Measurements from ENCODE around the gene ASTN2.

The ASTN2 gene

DNA sequence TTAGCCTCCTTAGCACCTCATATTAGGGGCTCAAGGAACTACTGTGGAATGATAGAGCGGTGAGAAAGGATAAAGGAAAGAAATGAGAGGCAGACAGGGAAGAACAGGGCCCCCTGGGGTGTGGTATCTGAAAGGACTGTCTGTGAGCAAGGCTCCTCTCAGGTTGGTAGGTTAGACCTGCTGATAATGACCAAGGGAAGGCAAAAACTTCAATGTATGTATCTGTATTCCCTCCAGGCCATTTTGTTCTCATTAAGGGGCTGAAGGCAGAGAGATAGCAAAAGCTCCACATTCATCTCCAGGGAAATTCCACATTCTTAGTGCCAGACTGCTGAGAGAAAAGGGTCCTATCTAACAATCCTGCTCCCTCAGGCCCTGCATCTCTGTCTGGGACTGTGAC is 699.1 kb downstream of the ASTN2 start:
- no peaks in the 10 kb centered on the region for H3K79me2 ChIP-seq (ENCODE audit: insufficient read depth, low read length)
- no peak overlapping the region for H3K4me3 ChIP-seq (ENCODE audit: low read depth, low read length, poor library complexity, severe bottlenecking)
- no peak overlapping the region for H3K4me2 ChIP-seq (ENCODE audit: low read length)
- no peaks in the 10 kb centered on the region for H3K36me3 ChIP-seq (ENCODE audit: insufficient read depth, low read length)
- H3K9me2 ChIP-seq (ENCODE audit: low read depth, low read length) = no peaks in the 10 kb centered on the region
- H3K9me3 ChIP-seq (ENCODE audit: low read length) = no peaks in the 10 kb centered on the region
- no peaks in the 10 kb centered on the region for H3K4me1 ChIP-seq (ENCODE audit: insufficient read depth, low read length, severe bottlenecking)
- H3F3A ChIP-seq (ENCODE audit: insufficient read depth, low read length) = no peaks in the 10 kb centered on the region
- no peak overlapping the region for H3K9ac ChIP-seq (ENCODE audit: low read length)
- no peak overlapping the region for H2AFZ ChIP-seq (ENCODE audit: low read length)
- no peaks in the 10 kb centered on the region for H3K27me3 ChIP-seq (ENCODE audit: insufficient read depth, low read length)
- H3K27ac ChIP-seq (ENCODE audit: low read depth, low read length, poor library complexity, severe bottlenecking) = no peak overlapping the region
- TF ChIP-seq, protein P1, sequence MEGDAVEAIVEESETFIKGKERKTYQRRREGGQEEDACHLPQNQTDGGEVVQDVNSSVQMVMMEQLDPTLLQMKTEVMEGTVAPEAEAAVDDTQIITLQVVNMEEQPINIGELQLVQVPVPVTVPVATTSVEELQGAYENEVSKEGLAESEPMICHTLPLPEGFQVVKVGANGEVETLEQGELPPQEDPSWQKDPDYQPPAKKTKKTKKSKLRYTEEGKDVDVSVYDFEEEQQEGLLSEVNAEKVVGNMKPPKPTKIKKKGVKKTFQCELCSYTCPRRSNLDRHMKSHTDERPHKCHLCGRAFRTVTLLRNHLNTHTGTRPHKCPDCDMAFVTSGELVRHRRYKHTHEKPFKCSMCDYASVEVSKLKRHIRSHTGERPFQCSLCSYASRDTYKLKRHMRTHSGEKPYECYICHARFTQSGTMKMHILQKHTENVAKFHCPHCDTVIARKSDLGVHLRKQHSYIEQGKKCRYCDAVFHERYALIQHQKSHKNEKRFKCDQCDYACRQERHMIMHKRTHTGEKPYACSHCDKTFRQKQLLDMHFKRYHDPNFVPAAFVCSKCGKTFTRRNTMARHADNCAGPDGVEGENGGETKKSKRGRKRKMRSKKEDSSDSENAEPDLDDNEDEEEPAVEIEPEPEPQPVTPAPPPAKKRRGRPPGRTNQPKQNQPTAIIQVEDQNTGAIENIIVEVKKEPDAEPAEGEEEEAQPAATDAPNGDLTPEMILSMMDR (IDR thresholded peaks at IDR 0.05; ENCODE audit: low read length) = no peak
- no peak for TF ChIP-seq EZH2 (IDR thresholded peaks at IDR 0.05; ENCODE audit: borderline replicate concordance, low read length)
- no peaks in the 10 kb centered on the region for H4K20me1 ChIP-seq (ENCODE audit: insufficient read depth, low read length)

DNA sequence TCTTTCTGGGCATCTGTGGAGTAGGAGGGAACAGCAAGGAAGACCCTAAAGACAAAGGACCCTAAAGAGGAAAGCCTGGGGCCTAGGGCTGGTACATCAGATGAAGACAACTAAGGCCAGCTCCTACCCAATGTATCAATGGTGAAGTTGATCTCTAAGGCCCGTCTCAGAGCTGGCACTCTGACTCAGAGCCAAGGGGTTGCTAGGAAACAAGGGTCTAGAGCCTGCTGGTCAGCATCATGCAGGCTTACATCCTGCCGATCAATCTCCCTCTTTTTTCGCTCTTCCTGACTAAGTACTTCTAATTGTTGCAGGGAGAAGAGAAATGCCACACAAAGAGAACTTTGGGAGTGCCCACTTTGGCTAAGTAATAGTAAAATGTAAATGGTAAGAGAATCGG is 701.6 kb downstream of the ASTN2 start:
- Histone ChIP-seq H3K4me3 (ENCODE audit: low read depth, low read length, poor library complexity, severe bottlenecking) (no peak overlapping the region), H3K27ac (ENCODE audit: low read depth, low read length, poor library complexity, severe bottlenecking) (no peak overlapping the region), H2AFZ (ENCODE audit: low read length) (no peak overlapping the region), H3F3A (ENCODE audit: insufficient read depth, low read length) (no peaks in the 10 kb centered on the region), H3K4me2 (ENCODE audit: low read length) (no peak overlapping the region), H3K79me2 (ENCODE audit: insufficient read depth, low read length) (no peaks in the 10 kb centered on the region), H3K9me3 (ENCODE audit: low read length) (no peaks in the 10 kb centered on the region), H3K9ac (ENCODE audit: low read length) (no peak overlapping the region), H3K27me3 (ENCODE audit: insufficient read depth, low read length) (no peaks in the 10 kb centered on the region), H3K9me2 (ENCODE audit: low read depth, low read length) (no peaks in the 10 kb centered on the region), H4K20me1 (ENCODE audit: insufficient read depth, low read length) (0 out of 2 replicates have a peak, but pooled peaks cover 1% of the 10 kb centered on the region), H3K36me3 (ENCODE audit: insufficient read depth, low read length) (no peaks in the 10 kb centered on the region), H3K4me1 (ENCODE audit: insufficient read depth, low read length, severe bottlenecking) (no peaks in the 10 kb centered on the region)
- TF ChIP-seq, protein P1 (IDR thresholded peaks at IDR 0.05; ENCODE audit: low read length) = no peak
- no peak for TF ChIP-seq EZH2 (IDR thresholded peaks at IDR 0.05; ENCODE audit: borderline replicate concordance, low read length)

DNA sequence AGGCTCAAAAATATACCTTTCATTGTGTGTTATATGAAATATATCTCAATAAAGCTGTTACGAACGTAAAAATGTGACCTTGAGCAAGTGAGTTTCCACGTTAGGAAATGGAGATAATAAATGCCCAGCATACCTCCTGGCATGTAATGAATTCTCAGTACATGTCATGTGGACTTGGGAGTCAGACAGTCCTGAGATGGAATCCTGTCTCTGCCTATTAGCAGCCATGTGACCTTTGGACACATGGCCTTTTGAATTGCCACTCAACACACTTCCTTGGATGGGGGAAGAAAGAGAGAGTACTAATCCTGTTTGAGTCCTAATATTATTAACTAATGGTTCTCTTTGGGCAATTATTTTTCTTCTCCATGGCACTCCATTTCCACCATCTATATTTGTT is 702.1 kb downstream of the ASTN2 start:
- Histone ChIP-seq H3K27me3 (ENCODE audit: insufficient read depth, low read length) (no peaks in the 10 kb centered on the region), H3K9me2 (ENCODE audit: low read depth, low read length) (no peaks in the 10 kb centered on the region), H4K20me1 (ENCODE audit: insufficient read depth, low read length) (0 out of 2 replicates have a peak, but pooled peaks cover 2% of the 10 kb centered on the region), H3K79me2 (ENCODE audit: insufficient read depth, low read length) (no peaks in the 10 kb centered on the region), H3K9me3 (ENCODE audit: low read length) (no peaks in the 10 kb centered on the region), H2AFZ (ENCODE audit: low read length) (no peak overlapping the region), H3K4me2 (ENCODE audit: low read length) (no peak overlapping the region), H3K27ac (ENCODE audit: low read depth, low read length, poor library complexity, severe bottlenecking) (no peak overlapping the region), H3K36me3 (ENCODE audit: insufficient read depth, low read length) (no peaks in the 10 kb centered on the region), H3K4me3 (ENCODE audit: low read depth, low read length, poor library complexity, severe bottlenecking) (no peak overlapping the region), H3F3A (ENCODE audit: insufficient read depth, low read length) (no peaks in the 10 kb centered on the region), H3K4me1 (ENCODE audit: insufficient read depth, low read length, severe bottlenecking) (no peaks in the 10 kb centered on the region), H3K9ac (ENCODE audit: low read length) (no peak overlapping the region)
- TF ChIP-seq, protein P1 (IDR thresholded peaks at IDR 0.05; ENCODE audit: low read length) = no peak
- no peak for TF ChIP-seq EZH2 (IDR thresholded peaks at IDR 0.05; ENCODE audit: borderline replicate concordance, low read length)

Data from OCI-LY1 (cell line).